ENCODE results near the gene SREBF1.

The SREBF1 gene

DNA sequence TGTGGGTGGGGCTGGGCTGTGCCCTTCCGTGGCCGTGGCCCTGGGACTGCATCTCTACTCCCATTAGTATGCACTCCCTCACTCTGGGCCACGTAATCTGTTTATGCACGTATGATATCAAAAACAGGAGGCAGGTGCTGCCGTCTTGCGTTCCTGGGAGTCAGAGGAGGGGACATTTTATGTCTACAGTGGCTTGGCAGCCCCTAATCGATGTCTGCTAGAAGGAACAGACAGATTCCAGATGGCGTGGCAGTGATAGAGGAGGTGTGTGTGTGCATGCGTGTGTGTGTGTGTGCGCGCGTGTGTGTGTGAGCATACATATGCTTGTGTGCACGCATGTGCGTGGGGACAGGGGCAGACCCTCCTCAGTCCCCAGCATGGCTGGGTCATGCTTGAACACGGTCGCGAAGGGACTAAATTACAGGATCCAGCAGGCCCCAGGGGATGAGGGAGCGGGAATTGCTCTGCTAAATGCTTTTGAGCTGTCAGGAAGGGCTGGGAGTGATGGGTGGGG, 44.7 kb downstream of the SREBF1 start:
- DNase-seq = no peak

DNA sequence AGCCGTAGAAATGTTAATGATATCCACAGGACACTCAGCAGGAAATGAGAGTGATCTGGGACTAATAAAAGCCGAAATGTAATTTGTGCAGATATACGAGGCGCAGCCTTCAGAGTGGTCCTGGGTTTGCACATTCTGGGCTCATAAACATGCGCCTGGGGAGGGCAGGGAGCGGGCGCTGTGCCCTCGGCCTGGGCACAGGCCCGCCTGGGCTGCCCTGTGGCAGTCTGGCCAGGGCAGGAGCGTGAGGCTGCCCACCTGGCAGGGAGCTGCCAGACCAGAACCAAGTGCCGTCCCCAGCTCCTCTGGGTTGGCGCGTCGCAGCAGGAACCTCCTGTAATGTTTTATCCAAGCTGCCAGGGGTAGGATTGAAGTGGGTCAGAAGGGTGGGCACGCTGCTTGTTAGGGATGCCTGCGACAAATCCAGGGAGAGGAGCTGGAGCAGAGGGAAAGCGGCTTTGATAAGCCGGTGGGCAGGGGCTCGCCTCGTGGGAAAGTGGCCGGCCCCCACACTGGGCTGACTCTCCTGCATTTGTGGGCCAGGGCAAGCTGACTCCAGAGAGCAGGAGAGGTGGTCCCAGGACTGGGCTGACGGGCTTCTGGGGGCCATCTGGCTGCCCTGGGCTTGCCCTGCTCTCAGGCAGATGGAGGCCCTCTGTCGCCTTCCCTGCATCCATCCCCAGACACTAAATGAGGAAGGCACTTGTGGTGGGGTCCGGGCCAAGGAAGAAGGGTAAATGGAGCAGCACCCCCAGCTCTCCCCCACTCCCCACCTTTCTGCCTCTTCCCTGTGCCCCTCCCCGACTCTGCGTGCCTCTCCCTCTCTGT, 45.9 kb downstream of the SREBF1 start:
- DNase-seq = no peak

GRCh38 chr17:17789828-17790636, 46.8 kb downstream of the SREBF1 start:
- DNase-seq = no peak

- DNase-seq = no peak
These were observed 47.4 kb downstream of the SREBF1 start for GRCh38 chr17:17789410-17789809.

DNA sequence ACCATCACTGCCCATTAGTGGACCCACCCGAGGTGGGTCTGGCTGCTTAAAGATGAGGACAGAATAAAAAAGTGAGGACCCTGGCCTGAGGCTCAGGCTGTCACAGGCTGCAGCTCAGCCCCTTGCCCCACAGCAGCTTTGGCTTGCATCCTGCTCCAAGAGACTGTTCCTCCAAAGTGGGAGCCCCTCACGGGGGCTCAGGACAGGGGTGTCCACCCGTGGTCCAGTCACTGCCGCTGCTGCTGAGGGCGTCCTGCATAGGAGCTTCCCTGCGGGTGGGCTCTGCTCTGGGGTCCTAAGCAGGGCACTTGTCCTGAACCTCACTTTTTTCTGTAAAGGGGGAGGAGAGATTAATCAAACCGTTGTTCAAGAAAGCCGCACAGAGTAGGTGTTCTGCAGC, 47.8 kb downstream of the SREBF1 start:
- no peak for DNase-seq

DNA sequence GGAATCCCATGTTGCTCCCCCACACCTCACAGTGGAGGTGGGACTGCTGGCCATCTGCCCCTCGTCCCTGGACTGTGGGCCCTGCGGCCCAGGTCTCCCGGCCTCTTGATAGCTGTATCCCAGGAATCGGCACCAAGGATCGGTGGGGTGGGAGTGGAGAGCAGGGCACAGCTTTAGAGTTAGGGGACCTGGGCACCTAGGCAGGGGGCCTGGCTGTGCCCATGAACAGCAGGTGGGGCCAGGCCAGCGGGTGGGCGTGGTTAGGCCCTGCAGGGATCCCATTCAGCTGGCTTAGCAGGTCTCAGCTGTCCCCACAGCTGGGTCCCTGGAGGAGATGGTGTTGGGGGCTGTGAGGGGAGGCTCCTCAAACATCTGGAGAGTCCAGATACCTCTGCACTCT, 49.2 kb downstream of the SREBF1 start:
- DNase-seq = no peak

DNA sequence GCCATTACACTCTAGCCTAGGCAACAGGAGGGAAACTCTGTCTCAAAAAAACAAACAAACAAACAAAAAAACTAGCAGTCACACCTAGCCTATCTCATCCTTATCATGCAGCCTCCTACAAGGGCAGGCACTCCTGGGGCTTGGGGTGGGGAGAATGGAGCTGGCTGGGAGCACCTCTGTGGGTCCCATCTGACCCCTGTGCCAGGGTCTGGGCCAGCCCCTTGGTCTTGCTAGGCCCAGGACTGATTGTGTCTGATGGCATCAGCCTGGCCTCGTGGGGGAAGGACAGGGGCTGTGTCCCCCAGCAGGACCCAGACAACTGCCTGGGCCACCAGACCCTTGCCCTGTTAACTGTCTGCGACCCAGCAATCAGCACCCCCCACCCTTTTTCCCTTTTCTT, 49.8 kb downstream of the SREBF1 start:
- no peak for DNase-seq

DNA sequence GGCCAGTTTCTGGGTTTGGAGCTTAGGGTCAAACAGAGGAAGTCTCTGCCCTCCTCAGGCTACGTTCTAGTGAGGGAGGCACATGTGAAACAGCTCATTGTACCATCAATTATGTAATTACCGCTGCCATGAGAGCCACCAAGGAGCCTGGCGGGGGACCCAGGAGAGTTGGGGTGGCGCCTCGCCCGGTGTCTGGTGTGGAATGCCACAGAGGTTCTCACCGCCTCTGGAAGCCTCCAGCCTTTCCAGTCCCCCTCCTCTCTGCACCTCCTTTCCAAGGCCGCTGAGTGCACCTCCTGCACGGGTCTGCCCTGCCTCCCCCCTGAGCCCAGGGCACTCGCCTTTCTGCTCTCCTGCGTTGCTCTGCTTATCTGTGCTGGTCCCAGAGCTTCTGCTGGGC, 51.4 kb downstream of the SREBF1 start:
- no peak for DNase-seq

DNA sequence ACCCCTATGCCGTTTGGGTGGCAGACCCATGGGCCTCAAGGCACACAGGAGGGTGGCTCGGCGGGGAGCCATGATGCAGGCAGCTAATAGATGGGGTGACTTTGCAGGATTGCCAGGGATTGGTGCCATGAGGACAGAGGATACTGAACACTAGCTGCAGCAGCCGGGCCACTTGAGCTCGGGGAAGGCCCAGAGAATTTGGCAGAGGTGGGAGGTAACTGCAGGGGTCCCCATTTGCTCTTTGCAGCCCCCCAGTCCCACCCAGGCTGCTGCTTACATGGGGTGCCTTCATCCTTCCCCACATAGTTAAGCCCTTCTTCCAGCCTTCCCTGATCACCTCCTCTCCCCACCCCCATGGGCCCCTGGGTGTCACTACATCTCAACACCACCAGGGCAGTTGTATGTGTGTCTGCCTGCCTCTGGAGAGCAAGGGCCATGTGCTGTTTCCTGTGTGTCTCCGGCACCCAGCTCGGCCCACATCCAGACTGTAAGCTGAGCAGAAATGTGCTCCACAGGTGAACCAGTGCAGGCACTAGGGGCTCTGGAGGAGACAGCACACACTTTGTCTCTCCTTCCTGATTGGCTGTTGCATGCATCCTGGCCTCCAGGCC, 52.0 kb downstream of the SREBF1 start:
- peak; percentile 11 for DNase-seq

DNA sequence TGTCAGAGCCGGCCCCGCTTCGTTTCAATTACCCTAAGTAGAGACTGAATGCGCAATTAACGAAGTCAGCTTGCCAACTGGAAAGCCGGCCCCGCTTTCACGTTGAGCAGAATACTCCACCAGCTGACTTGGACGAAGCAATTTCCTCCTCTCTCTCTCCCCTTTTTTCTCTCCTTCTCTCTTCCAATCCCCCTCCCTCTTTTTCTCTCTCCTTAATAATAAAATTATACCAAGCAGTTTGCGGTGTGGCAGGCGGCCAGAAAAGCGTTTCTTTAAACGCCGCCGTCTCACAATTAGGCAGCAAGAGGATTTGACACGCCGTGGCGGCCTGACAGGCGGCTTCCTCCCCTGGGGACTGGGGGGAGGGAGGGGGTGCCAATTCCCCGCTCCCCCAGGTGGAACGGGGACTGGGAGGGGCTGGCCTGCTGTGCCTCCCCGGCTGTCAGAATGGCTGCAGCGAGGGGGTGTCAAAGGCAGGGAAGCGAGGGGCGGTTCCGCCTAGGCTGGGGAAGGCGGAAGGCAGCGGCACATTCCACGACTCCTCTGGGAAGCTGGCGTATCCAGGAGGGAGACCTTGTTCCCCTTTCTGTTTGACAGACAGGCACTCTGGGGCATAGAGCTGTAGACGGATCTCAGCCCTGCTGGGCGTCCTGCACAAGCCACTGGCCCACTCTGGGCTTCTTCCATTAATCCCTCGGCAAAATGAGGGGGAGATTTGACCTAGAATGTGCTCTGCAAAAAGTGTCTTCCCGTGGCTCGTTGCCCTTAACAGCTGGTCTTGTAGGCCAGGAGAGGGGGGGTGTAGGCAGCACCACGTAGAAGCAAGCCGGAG, 52.7 kb downstream of the SREBF1 start:
- DNase-seq = peak; percentile 11

DNA sequence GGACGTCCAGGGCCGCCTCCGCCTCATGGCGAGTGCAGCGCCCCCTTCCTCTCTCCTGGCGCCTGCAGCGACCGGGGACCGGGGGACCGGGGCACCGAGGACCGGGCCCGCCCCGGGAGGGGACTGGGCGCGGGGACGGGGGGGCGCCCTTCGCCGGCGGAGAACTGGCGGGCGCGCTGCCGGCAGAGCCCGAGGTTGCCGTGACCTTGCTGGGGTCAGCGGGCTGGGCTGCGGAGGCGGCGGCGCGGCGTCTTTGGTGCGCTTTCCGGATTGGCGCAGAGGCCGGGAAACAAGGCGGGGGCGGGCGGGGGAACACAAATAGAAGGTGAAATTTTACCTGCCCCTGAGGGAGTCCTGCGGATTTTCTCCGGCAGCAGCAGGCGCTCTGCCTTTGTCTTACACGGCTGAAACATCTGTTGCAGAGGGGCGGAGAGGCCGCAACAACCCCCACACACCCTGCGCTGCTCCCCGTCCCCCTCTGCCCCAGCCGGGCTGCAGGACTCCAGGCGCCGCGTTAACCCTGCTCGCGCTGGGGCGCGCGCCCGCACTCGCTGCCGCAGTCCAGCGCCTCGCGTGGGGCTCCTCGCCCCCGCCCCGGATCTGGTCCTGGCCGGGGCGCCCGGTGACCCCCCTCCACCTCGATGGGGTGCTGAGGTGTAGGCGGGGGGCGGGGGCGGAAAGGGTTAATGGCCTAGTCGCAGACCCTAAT, 53.5 kb downstream of the SREBF1 start:
- peak; percentile 40 for DNase-seq

- no peak for DNase-seq
These were observed 54.2 kb downstream of the SREBF1 start for GRCh38 chr17:17782523-17783115.

DNA sequence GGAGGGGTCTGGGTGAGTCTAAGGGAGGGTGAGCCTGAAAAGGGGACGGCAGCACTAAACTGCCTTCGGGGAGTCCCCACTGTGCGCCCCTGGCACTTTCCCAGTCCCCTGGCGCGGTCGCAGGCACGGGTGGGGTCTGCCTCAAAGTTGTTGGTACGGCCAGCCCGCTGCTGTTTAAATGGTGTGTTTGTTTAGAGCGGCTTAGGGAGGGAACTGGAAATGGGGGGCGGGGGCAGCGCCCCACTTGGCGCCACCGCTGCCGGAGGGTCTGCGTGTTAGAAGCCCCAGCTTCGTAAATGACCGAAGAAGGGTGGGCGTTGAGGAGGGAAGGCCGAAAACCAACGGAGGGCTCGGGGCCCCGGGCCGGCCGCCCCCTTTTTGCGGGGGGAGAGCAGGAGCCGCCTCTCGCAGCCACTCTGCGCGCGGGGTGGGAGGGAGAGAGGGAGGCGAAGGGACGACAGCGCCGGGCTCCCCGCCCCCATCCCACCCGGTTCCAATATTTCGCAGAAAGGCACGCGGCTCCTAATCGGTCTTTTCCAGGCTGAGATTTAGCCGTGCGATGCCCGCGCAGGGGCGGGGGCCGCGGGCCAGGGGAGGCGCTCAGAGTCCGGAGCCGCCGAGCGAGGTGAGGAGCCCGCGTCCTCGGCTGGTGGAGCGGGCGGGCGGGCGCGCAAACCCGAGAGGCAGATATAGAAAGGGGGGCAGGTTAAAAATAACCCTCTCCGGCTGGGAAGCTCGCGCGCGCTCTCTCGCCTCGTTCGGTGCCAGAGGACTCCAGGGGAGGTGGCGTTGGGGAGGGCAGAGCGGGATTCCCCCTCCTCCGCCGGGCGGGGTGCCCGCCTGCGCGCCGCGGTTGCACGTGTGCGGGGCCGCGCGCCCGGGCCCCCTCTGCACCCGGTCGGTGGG, 54.9 kb downstream of the SREBF1 start:
- DNase-seq = peak; percentile 27

DNA sequence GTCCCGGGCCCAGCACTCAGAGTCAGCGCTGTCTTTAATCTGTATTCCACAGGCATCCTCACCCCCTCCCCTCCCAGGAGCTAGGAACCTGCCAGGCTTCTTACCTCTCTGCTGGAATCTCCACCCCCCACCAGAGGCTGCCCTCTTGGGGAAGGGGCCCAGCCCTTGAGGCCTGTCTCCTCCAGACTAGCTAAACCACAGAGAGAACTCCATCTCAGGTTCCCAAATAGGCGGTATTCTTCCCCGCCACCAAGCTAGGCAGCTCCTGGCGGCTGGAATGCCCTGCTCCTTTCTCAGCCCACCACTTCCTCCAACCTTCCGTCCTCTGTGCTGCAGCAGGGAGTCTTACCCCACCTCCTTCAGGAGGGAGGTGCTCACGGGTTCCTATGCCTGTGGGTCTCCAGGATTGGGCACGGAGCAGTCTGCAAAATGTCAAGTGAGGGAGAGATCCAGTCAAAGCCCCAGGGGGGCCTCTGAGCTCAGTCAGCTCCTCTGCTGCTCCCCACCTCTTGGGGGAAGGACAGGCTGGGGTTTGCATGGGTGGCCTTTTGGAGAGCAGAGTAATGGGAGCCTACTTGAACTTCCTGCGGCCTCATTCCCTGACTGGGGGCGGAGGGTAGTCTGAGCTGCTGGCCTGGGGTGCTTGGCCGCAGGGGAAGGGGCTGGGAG, 55.7 kb downstream of the SREBF1 start:
- no peak for DNase-seq

DNA sequence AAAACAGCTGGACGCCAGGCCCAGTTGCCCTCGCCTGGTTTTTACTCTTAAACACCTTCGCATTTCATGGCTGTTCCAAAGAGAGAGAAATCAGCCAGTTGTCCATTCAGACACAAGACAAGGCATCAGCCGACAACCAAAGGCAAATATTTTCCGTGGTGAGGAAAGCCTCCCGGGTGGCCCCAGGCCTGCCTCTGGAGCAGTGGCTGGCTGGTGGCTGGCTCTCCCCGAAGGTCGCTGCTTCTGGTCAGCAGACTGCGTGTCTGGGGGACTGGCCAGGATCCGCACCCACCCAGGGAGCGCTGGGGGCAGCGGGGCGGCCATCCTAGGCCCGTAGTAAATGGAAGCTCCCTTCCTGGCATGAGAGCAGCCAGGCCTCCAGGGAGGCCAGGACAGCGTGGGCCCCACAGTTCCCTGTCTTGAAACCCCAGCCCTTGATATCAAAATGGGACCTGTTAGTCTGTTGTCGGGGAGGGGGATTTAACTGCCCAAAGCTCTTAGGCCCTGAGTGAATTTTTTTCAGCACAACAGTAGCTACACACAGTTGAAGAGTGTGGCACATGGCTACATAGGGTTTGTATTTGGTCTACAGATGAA, 57.7 kb downstream of the SREBF1 start:
- DNase-seq = no peak

DNA sequence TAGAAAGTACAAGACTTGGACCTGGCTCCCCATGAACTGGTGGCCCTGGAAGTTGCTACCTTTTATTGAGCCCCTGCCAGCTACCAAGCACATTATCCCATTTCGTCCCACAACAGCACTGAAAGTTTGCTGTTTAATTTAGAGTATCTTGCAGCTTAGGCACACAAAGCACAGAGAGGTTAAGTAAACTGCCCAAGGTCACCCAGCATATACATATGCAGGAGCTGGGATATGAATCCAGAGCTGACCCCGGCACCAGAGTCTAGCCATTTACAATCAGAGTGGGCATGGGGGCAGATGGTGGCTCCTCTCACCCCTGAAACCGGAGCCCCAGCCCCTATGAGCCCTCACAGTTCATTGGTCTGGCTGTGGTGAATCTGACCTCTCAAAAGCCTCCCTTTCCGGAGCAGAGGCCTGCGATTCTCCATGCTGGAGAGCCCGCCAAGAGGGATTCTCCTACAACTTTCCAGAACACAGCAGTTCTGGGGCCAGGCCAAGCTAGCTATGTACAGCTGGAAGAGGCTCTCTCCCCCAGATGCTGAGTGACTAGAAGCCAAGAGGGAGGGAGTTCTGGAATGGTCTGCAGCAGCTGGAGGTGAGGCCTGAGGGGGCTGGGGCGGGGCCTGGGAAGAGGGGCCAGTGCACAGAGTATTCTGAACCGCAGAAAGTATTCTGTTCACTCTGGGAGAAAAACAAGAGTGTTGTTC, 58.3 kb downstream of the SREBF1 start:
- DNase-seq = no peak

- DNase-seq = no peak
These were observed 59.9 kb downstream of the SREBF1 start for GRCh38 chr17:17776889-17777288.

DNA sequence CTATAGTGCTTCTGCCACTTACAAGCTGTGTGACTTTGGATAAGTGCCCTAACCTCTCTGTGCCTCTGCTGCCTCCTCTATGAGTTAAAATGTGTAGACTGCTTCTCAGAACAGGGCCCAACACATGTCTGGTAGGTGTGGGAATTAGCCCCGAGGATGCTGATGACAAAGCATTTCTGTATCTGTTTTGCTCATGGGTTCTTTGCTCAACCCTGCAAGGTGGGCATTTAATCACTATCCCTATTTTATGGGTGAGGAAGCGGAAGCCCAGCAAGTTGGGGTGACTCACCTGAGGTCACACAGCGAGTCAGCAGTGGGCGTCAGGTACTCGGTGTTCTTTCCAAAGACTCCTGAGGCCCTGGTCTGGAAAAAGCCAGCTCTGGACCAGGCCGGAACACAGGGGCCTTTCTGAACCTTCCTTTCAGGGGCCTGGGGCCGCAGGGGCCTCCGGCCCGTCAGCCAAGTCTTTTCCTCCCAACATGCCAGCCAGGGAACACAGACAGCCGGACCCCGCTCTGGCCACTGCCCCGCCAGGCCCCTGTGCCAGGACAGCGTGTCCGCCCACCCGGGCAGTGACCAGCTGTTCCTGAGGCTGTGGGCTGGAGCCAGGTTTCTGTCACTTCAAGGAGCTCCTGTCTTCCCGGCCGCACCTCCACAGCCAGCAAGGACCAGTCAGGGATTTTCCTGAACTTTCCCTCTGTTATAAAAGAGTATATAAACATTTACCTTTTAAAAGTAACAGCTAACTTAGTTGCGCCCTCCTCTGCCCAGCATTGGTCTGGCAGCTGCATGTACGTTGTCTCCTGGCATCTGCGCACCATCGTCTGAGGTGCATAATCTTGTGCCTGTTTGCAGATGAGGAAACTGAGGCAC, 62.5 kb downstream of the SREBF1 start:
- DNase-seq = no peak
